Measurements from ENCODE around the gene EME1.
A peak's percentile ranks its signal among the peaks of the same experiment; 100 is the strongest.
"Not testable (repeated sequence)": the region's sequence is repeated elsewhere in the genome, so short reads cannot be mapped to it uniquely, and the experiment has no call there.

Gene EME1

DNA sequence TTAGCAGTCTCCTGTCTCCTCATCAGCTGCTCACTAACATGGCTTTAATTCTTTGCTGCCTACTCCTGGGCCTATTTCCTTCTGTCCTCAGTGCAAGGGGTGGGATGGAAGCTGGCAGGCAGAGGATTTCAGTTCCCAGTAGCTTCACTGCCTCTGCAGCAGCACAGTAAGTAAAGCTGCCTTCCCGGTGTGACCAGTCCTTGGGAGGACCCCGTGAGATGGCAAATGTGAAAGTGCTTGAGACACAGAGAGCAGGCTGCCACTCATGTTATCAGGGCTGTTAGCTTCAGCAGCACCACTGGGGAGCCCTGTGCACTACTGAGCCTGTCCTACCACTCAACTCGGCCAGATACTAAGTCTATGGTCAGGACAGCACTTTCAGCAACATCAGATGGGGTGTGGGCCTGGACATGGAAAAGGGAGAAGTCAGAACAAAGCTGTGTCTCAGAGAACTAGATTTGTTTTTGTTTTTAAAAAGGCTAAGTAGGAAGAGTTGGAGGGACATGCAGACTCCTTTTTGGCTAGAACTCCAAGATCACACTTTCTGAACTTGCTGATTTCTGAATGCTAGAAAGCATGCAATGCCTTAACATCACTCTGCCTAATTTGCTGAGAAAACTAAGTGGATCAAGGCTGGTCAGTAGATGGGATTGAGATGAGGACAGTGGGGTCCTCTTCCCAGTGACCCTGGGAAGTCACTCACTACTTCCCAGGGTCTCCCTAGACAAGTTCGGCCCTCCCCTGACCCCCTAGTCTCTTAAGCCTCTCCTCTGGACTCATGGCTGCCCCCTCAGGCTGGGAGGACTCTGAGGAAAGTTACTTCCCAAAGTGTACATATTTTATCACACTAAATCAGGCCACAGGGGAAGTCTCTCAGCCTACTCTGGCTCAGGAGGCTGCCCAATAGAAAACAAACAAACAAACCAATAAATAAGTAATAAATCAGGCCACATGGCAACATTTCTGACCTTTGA is 54.1 kb downstream of the EME1 start:
- DNase-seq = peak; percentile 57

DNA sequence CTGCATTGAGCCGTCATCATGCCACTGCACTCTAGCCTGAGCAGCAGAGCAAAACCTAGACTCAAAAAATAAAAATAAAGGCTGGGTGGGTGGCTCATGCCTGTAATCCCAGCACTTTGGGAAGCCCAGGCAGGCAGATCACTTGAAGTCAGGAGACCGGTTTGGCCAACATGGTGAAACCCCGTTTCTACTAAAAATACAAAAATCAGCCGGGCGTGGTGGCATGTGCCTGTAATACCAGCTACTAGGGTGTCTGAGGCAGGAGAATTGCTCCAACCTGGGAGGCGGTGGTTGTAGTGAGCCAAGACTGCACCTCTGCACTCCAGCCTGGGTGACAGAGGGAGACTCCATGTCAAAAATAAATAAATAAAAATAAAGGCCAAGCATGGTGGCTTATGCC is 55.1 kb downstream of the EME1 start:
- DNase-seq = not testable (repeated sequence)

DNA sequence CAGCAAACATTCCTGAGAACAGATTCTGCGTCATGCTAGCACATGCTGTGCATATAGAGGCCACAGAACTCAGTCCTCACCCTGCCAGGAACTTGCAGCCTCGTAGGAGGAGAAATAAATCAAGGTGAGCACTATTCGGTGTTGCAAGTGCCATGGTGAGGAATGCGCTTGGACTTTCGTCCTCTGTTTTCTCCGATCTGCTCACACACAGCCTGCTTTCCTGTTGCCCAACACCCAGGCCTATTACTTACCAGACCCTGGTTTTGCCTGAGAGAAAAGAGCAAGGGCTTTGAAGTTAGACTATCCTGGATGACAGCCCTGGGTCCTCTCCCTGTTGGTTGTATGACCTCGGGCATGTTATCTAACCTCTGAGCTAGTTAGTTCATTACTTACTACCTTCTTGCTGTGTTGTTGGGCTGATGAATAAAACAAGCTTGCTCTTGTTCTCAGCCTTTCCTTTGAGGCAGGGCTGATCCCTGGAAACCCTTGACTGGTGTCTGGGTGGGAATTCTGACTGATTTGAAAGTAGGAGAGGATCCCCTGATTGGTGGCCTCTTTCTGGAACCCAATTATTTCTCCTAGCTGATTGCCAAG is 55.9 kb downstream of the EME1 start:
- DNase-seq = no peak

DNA sequence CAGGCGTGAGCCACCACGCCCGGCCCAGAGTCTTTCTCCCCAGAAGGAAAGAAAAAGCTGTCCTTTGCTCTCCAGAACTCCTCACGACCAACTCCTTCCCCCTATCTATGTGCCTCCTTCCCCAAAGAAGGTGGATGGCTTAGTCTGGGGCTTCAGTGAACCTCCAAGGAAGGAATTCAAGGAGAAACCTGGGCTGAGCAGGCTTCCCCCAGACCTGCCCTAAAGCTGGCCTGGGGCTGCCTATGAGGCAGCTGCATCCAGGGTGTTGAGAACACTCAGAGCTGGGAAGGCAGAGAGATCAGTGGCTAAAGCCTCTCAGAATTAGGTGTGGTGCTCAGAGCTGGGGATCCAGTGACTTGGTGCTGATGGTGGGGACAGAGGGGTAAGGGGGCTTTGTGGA is 56.8 kb downstream of the EME1 start:
- no peak for DNase-seq
